ENCODE data around the gene ATXN2.

DNA sequence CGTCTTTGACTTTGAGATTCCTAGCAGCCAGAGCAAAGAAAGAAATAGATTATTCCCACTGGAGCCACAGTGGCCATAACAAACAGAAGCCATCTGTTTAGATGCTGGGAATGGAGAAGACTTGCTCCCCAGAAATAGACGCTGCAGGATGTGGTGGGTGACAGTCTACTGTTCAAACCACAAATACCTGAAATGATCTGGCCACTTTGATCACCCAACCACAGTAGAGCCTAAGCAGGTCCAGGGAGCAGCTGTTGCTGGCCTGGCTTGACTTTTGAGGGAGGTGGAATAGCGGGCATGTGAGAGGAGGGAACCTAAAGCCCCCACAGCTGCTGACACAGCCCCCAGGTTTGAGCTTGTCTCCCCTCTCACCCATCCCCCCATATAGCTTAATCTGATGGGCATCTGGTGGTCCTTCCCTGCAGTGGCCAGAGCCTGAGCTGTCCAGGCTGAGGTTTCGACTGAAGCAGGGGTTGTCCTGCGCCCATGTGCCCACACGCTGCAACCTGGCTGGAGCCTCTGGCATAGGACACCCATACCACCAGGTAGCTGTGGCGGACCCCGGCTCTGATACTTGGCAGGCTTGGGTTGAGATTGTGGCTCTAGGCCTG, 154.7 kb downstream of the ATXN2 start:
- TF ChIP-seq, protein P1, sequence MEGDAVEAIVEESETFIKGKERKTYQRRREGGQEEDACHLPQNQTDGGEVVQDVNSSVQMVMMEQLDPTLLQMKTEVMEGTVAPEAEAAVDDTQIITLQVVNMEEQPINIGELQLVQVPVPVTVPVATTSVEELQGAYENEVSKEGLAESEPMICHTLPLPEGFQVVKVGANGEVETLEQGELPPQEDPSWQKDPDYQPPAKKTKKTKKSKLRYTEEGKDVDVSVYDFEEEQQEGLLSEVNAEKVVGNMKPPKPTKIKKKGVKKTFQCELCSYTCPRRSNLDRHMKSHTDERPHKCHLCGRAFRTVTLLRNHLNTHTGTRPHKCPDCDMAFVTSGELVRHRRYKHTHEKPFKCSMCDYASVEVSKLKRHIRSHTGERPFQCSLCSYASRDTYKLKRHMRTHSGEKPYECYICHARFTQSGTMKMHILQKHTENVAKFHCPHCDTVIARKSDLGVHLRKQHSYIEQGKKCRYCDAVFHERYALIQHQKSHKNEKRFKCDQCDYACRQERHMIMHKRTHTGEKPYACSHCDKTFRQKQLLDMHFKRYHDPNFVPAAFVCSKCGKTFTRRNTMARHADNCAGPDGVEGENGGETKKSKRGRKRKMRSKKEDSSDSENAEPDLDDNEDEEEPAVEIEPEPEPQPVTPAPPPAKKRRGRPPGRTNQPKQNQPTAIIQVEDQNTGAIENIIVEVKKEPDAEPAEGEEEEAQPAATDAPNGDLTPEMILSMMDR (conservative IDR thresholded peaks at IDR 0.05; ENCODE audit: low read depth, low read length): no peak
- TF ChIP-seq RAD21 (IDR thresholded peaks at IDR 0.05; ENCODE audit: low read length) (no peak), POLR2A (IDR thresholded peaks at IDR 0.05; ENCODE audit: low read depth, low read length) (no peak), MAFK (IDR thresholded peaks at IDR 0.05; ENCODE audit: low read depth, low read length) (no peak), RCOR1 (IDR thresholded peaks at IDR 0.05; ENCODE audit: insufficient replicate concordance, low read length) (no peak), BHLHE40 (IDR thresholded peaks at IDR 0.05; ENCODE audit: low read depth, low read length) (no peak), CHD1 (IDR thresholded peaks at IDR 0.05; ENCODE audit: low read depth, low read length) (no peak), RFX5 (IDR thresholded peaks at IDR 0.05; ENCODE audit: low read depth, low read length) (no peak)
- TF ChIP-seq, protein P2, sequence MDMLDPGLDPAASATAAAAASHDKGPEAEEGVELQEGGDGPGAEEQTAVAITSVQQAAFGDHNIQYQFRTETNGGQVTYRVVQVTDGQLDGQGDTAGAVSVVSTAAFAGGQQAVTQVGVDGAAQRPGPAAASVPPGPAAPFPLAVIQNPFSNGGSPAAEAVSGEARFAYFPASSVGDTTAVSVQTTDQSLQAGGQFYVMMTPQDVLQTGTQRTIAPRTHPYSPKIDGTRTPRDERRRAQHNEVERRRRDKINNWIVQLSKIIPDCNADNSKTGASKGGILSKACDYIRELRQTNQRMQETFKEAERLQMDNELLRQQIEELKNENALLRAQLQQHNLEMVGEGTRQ (IDR thresholded peaks at IDR 0.05; ENCODE audit: low read depth, low read length): no peak
- TF ChIP-seq, protein P3, sequence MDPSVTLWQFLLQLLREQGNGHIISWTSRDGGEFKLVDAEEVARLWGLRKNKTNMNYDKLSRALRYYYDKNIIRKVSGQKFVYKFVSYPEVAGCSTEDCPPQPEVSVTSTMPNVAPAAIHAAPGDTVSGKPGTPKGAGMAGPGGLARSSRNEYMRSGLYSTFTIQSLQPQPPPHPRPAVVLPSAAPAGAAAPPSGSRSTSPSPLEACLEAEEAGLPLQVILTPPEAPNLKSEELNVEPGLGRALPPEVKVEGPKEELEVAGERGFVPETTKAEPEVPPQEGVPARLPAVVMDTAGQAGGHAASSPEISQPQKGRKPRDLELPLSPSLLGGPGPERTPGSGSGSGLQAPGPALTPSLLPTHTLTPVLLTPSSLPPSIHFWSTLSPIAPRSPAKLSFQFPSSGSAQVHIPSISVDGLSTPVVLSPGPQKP (IDR thresholded peaks at IDR 0.05; ENCODE audit: borderline replicate concordance, low read depth, low read length): no peak
